PC-3 (cell line): Measurements from ENCODE around the gene RBM33. TPM values are rescaled to one million over a fixed set of nuclear protein-coding genes. Genes with fewer than 3 reads are reported as not detected.

Source experiments
- ATAC-seq: fragments of 200-7000 bp; cut with Tn5 transposase; 2 replicates; pipeline ENCODE4 v1.9.1; 2020; ENCODE audit warnings: mild to moderate bottlenecking, moderate library complexity
- BruUV-seq: library from RNA; stranded (reverse); fragments of 400-500 nt; replicated peaks from 2 replicates; lab custom pipeline; 2021; lab: Mats Ljungman, UMichigan
- CTCF ChIA-PET: fragments of 300-600 bp; sonication (Branson Sonifier 250); formaldehyde crosslinking; loops from one replicate; lab custom pipeline; 2022; ENCODE audit warnings: antibody characterized with exemption; lab: Charles Lee
- POLR2A ChIA-PET: fragments of 300-600 bp; sonication (Branson Sonifier 250); formaldehyde crosslinking; loops from one replicate; lab custom pipeline; 2022; ENCODE audit warnings: antibody characterized with exemption; ENCODE audit not compliant: unreplicated experiment; lab: Charles Lee
- DNase-seq: peaks from one replicate; pipeline ENCODE4 v3.0.0-alpha.2; 2015
- H2AFZ ChIP-seq: fragments of 300-600 bp; sonication (generic); 2 replicates; pipeline ENCODE4 v1.6.0; 2016; ENCODE audit warnings: antibody characterized with exemption, low read length
- H3F3A ChIP-seq: fragments of 300-600 bp; sonication (generic); one replicate; pipeline ENCODE4 v1.6.0; 2017; ENCODE audit warnings: antibody characterized with exemption, low read length, control low read depth, mild to moderate bottlenecking; ENCODE audit not compliant: unreplicated experiment
- H3K27ac ChIP-seq: fragments of 300-600 bp; sonication (generic); 2 replicates; pipeline ENCODE4 v1.5.1; 2016; ENCODE audit warnings: mild to moderate bottlenecking, low read length
- H3K27me3 ChIP-seq: fragments of 300-600 bp; sonication (generic); 2 replicates; pipeline ENCODE4 v1.6.1; 2016; ENCODE audit warnings: low read length, mixed read lengths
- H3K36me3 ChIP-seq: fragments of 300-600 bp; sonication (generic); 2 replicates; pipeline ENCODE4 v1.6.1; 2016; ENCODE audit warnings: low read depth, mixed run types, low read length, mixed read lengths
- H3K4me1 ChIP-seq: fragments of 300-600 bp; sonication (generic); 2 replicates; pipeline ENCODE4 v1.5.1; 2016; ENCODE audit warnings: low read length; ENCODE audit not compliant: insufficient read depth
- H3K4me2 ChIP-seq: fragments of 300-600 bp; sonication (generic); 2 replicates; pipeline ENCODE4 v1.6.0; 2016; ENCODE audit warnings: low read length
- H3K4me3 ChIP-seq: fragments of 300-600 bp; sonication (generic); 2 replicates; pipeline ENCODE4 v1.5.1; 2016; ENCODE audit warnings: mild to moderate bottlenecking, low read length, mixed read lengths
- H3K79me2 ChIP-seq: fragments of 300-600 bp; sonication (generic); 2 replicates; pipeline ENCODE4 v1.6.1; 2017; ENCODE audit warnings: low read length, mixed read lengths
- H3K9ac ChIP-seq: fragments of 300-600 bp; sonication (generic); 2 replicates; pipeline ENCODE4 v1.6.0; 2016; ENCODE audit warnings: mild to moderate bottlenecking, low read length
- H3K9me2 ChIP-seq: fragments of 300-600 bp; sonication (generic); replicated peaks from 2 replicates; pipeline ENCODE4 v1.6.1; 2016; ENCODE audit warnings: mixed run types, low read length, mixed read lengths
- H3K9me3 ChIP-seq: fragments of 300-600 bp; sonication (generic); 2 replicates; pipeline ENCODE4 v1.6.1; 2016; ENCODE audit warnings: low read length, mixed read lengths
- H4K20me1 ChIP-seq: fragments of 300-600 bp; sonication (generic); 2 replicates; pipeline ENCODE4 v1.6.1; 2016; ENCODE audit warnings: low read length, mixed read lengths
- EZH2 ChIP-seq: fragments of 300-600 bp; sonication (generic); IDR thresholded peaks from one replicate; pipeline ENCODE4 v1.6.1; 2017; ENCODE audit warnings: antibody characterized with exemption, mild to moderate bottlenecking, low read length; ENCODE audit not compliant: unreplicated experiment
- EZH2phosphoT487 ChIP-seq: fragments of 300-600 bp; sonication (generic); IDR thresholded peaks from 2 replicates; pipeline ENCODE4 v1.6.1; 2018; ENCODE audit warnings: mild to moderate bottlenecking, antibody characterized with exemption, low read length, borderline replicate concordance
- intact Hi-C: fragments of 100-400 bp; cut with micrococcal nuclease; formaldehyde crosslinking; loops from 2 replicates; pipeline ENCODE4 v1.9.0; 2023
- total RNA-seq: library from RNA; depleted of rRNA; stranded (reverse); fragments of >200 nt; gene quantifications from 2 replicates; pipeline ENCODE4 v1.2.3, GENCODE V29; 2014
- TF ChIP-seq, protein P1 (sequence below): fragments of 300-600 bp; sonication (generic); conservative IDR thresholded peaks from 2 replicates; pipeline ENCODE4 v1.5.1; 2017; ENCODE audit warnings: antibody characterized with exemption, low read depth, mild to moderate bottlenecking, low read length

Gene RBM33
- total RNA-seq, 1 experiment from 2014 or later, result 25.3 TPM

GRCh38 chr7:155762655-155763054 lies 118.2 kb downstream of the RBM33 start:
- Histone ChIP-seq H3K79me2 (peaks cover 17% of the 10 kb centered on the region), H3K27ac (no peak overlapping the region), H3K9me3 (no peaks in the 10 kb centered on the region), H3K9ac (no peak overlapping the region), H3K4me1 (no peaks in the 10 kb centered on the region), H3K4me3 (no peak overlapping the region), H2AFZ (no peak overlapping the region), H3K36me3 (peaks cover 7% of the 10 kb centered on the region), H3K4me2 (no peak overlapping the region), H4K20me1 (no peaks in the 10 kb centered on the region), H3F3A (no peaks in the 10 kb centered on the region), H3K27me3 (no peaks in the 10 kb centered on the region), H3K9me2 (no peaks in the 10 kb centered on the region)
- no TSS peak for BruUV-seq
- DNase-seq (no peak), ATAC-seq (no peak)
- intact Hi-C loops, result no loop called here
- TF ChIP-seq EZH2 (no peak), EZH2phosphoT487 (no peak)
- TF ChIP-seq, protein P1, sequence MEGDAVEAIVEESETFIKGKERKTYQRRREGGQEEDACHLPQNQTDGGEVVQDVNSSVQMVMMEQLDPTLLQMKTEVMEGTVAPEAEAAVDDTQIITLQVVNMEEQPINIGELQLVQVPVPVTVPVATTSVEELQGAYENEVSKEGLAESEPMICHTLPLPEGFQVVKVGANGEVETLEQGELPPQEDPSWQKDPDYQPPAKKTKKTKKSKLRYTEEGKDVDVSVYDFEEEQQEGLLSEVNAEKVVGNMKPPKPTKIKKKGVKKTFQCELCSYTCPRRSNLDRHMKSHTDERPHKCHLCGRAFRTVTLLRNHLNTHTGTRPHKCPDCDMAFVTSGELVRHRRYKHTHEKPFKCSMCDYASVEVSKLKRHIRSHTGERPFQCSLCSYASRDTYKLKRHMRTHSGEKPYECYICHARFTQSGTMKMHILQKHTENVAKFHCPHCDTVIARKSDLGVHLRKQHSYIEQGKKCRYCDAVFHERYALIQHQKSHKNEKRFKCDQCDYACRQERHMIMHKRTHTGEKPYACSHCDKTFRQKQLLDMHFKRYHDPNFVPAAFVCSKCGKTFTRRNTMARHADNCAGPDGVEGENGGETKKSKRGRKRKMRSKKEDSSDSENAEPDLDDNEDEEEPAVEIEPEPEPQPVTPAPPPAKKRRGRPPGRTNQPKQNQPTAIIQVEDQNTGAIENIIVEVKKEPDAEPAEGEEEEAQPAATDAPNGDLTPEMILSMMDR, result no peak
- POLR2A ChIA-PET, result no interaction called here
- CTCF ChIA-PET, result no interaction called here

- Histone ChIP-seq H3F3A (no peaks in the 10 kb centered on the region), H3K27ac (no peak overlapping the region), H3K27me3 (no peaks in the 10 kb centered on the region), H3K36me3 (peaks cover 7% of the 10 kb centered on the region), H4K20me1 (no peaks in the 10 kb centered on the region), H2AFZ (no peak overlapping the region), H3K4me1 (no peaks in the 10 kb centered on the region), H3K4me3 (no peak overlapping the region), H3K9me3 (no peaks in the 10 kb centered on the region), H3K79me2 (peaks cover 14% of the 10 kb centered on the region; the same call in 1 of the 2 replicates), H3K9me2 (no peaks in the 10 kb centered on the region), H3K4me2 (no peak overlapping the region), H3K9ac (no peak overlapping the region)
- ChIA-PET POLR2A (no interaction called here), CTCF (no interaction called here)
- ATAC-seq (no peak), DNase-seq (no peak)
- intact Hi-C loops, result no loop called here
- no TSS peak for BruUV-seq
- TF ChIP-seq EZH2 (no peak), EZH2phosphoT487 (no peak)
- TF ChIP-seq, protein P1, result no peak
Measured at GRCh38 chr7:155763122-155763521, 118.7 kb downstream of the RBM33 start.

DNA sequence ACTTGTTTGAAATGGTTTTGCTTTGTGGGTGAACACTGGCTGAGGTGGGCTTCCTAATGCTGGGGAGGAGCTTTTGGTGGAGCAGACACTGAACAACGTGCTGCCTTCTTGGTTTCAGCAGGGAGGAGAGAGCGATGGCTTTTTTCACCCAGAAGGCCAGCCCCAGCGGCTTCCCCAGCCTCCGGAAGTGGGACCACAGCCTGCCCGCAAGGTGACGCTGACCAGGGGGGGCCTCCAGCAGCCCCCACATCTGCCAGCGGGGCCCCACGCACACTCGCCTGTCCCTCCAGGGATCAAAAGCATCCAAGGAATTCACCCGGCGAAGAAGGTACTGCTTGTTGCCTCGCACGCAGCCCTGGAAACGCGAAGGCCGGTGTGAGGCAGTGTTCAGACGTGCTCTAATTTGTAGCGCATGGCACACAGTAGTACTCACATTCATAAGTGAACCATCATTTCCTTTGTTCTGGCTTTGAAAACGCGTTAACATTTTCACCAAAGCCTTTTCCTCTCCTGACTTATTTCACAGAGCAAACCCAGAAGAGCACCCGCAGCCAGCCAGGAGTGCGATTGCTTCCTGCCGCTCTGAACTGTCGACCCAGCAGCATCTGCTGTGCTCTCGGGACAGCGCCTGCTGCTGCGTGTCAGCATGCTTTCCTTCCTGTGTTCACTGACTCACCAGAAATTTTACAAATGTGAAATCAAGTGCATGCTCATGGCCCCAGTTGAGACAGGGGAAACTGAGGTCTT lies 119.4 kb downstream of the RBM33 start:
- Histone ChIP-seq H3K9me3 (no peaks in the 10 kb centered on the region), H3K27ac (no peak overlapping the region), H3K79me2 (peaks cover 11% of the 10 kb centered on the region; the same call in 1 of the 2 replicates), H3K4me2 (no peak overlapping the region), H4K20me1 (no peaks in the 10 kb centered on the region), H3K9ac (no peak overlapping the region), H3K4me1 (no peaks in the 10 kb centered on the region), H3K4me3 (no peak overlapping the region), H2AFZ (no peak overlapping the region), H3K27me3 (no peaks in the 10 kb centered on the region), H3K36me3 (peaks cover 8% of the 10 kb centered on the region), H3F3A (no peaks in the 10 kb centered on the region), H3K9me2 (no peaks in the 10 kb centered on the region)
- CTCF ChIA-PET, result no interaction called here
- no TSS peak for BruUV-seq
- POLR2A ChIA-PET, result no interaction called here
- ATAC-seq, result no peak
- TF ChIP-seq EZH2phosphoT487 (no peak), EZH2 (no peak)
- TF ChIP-seq, protein P1, result no peak
- intact Hi-C loops, result no loop called here
- DNase-seq, result no peak
